IMR-90 (cell line): ENCODE results near the gene PMIS2.
"Not testable (repeated sequence)": the region's sequence is repeated elsewhere in the genome, so short reads cannot be mapped to it uniquely, and the experiment has no call there.

Experiments
- CTCF ChIP-seq: conservative IDR thresholded peaks from 2 replicates; pipeline ENCODE4 v1.5.1; 2012; ENCODE audit warnings: mild to moderate bottlenecking, low read depth, low read length, improper control_type of control experiment
- MAFK ChIP-seq: IDR thresholded peaks from 2 replicates; pipeline ENCODE4 v1.6.1; 2012; ENCODE audit warnings: low read depth, low read length, improper control_type of control experiment
- MXI1 ChIP-seq: IDR thresholded peaks from 2 replicates; pipeline ENCODE4 v1.6.1; 2012; ENCODE audit warnings: low read depth, mild to moderate bottlenecking, low read length, moderate library complexity, borderline replicate concordance
- NFE2L2 ChIP-seq: fragments of 150-350 bp; IDR thresholded peaks from 2 replicates; pipeline ENCODE4 v1.6.1; 2016; ENCODE audit warnings: low read depth, mild to moderate bottlenecking, low read length
- RAD21 ChIP-seq: IDR thresholded peaks from 2 replicates; pipeline ENCODE4 v1.6.1; 2012; ENCODE audit warnings: low read length, improper control_type of control experiment
- RFX5 ChIP-seq: IDR thresholded peaks from 2 replicates; pipeline ENCODE4 v1.8.0; 2012; ENCODE audit warnings: low read depth, mild to moderate bottlenecking, low read length, moderate library complexity

- not testable (repeated sequence) for TF ChIP-seq MXI1, CTCF, RAD21, RFX5, MAFK, NFE2L2
Observed at GRCh38 chr19:35607170-35607569, 21.2 kb downstream of the PMIS2 start.
